Measurements from ENCODE around the gene GLE1. TPM values are rescaled to one million over a fixed set of nuclear protein-coding genes. Genes with fewer than 3 reads are reported as not detected.

The GLE1 gene
- total RNA-seq, 2 experiments from 2014 or later = 46.5 to 47.7 TPM

DNA sequence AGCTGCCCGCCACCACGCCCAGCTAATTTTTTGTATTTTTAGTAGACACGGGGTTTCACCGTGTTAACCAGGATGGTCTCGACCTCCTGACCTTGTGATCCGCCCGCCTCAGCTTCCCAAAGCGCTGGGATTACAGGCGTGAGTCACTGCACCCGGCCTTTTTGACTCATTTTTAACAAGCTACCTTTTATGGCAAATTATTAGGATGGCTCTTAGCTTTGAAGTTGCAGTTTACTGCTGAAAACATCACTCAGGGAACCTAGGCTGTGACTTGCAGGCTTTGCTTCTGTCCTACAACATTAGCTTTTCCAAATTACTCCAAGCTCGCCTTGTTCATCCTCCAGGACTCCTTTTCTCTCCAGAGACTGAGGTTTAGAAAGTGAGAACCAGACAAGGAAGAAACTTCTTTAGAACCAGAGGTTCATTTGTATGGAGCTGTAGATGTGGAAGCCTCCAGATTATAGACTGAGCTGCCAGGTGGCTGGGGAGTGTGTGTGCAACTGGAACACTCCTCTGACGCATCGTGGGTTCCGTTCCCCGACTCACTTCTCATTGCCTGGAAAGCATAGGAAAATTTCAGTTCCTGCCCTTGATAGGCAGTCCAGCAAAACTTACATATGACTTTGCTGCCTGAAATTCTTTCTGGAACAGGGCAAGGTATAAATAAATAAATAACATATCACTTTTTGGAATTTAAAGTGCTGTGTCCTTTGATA is 24.1 kb downstream of the GLE1 start:
- Mint-ChIP-seq H3K36me3 (ENCODE audit: low read depth) (peaks cover 52% of the 10 kb centered on the region), H3K27me3 (ENCODE audit: low read depth) (no peaks in the 10 kb centered on the region), H3K9me3 (ENCODE audit: insufficient read depth) (no peaks in the 10 kb centered on the region), H3K4me1 (ENCODE audit: low read depth) (no peaks in the 10 kb centered on the region), H3K4me3 (no peak overlapping the region), H3K27ac (no peak overlapping the region)
- DNase-seq = no peak
- ChIA-PET CTCF (no interaction called here), POLR2A (interaction anchor here (1.0 kb wide), 1 partner anchor 420 kb away, joined by 3 read pairs; no protein-coding TSS in a partner anchor)
- no peak for ATAC-seq

DNA sequence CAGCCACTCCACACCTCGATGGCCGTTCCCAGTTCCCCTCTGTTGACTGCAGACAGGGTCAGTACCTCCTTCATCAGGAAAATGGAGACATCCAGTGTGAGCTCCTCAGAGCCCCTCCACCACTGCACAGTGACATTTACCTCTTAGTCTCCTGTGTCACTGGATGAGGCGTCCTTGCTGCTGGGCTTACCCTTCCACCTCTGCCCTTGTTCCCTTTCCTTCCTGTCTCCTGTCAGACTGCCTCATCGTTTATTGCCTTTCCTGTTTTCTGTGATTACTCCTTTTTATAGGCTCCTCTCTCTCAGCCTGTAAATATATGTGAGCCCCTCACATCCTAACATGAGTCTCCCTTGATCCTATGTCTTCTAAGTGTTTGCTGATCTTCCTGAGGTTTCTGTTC is 24.7 kb downstream of the GLE1 start:
- Mint-ChIP-seq H3K9me3 (ENCODE audit: insufficient read depth) (no peaks in the 10 kb centered on the region), H3K36me3 (ENCODE audit: low read depth) (peaks cover 56% of the 10 kb centered on the region), H3K27me3 (ENCODE audit: low read depth) (no peaks in the 10 kb centered on the region), H3K4me3 (no peak overlapping the region), H3K4me1 (ENCODE audit: low read depth) (no peaks in the 10 kb centered on the region), H3K27ac (peak overlapping the region; percentile 16)
- ChIA-PET CTCF (no interaction called here), POLR2A (no interaction called here)
- DNase-seq = no peak
- no peak for ATAC-seq

DNA sequence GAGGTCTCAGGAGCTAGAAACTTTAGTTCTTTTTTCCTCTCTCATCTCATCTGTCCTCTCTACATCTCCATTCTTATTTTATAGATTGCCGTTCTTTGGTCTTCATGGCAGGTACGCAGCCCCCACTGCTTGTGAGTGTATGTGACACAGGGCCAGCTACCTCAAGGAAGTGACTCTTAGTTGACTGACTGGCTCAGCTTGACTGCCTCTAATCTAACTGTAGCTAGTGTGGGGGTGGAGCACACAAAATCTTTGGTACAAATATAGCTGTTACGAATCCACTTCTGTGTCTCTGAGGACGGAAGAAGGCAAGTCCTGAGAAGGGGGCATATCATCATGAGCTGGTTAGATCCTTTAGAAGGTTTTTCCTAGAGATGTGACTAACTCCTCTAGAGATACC is 28.1 kb downstream of the GLE1 start:
- Mint-ChIP-seq H3K27me3 (ENCODE audit: low read depth) (no peaks in the 10 kb centered on the region), H3K36me3 (ENCODE audit: low read depth) (peaks cover 51% of the 10 kb centered on the region), H3K9me3 (ENCODE audit: insufficient read depth) (no peaks in the 10 kb centered on the region), H3K4me1 (ENCODE audit: low read depth) (no peaks in the 10 kb centered on the region), H3K27ac (peak overlapping the region; percentile 5), H3K4me3 (no peak overlapping the region)
- ChIA-PET CTCF (interaction anchor here (0.6 to 1.0 kb wide), 2 partner anchors 47 to 112 kb away, joined by 3 read pairs; no protein-coding TSS in a partner anchor), POLR2A (interaction anchor here (3.3 kb wide), 1 partner anchor 20 kb away, joined by 15 read pairs; the partner anchor contains the start of gene SPTAN1)
- ATAC-seq (no peak), DNase-seq (no peak)

DNA sequence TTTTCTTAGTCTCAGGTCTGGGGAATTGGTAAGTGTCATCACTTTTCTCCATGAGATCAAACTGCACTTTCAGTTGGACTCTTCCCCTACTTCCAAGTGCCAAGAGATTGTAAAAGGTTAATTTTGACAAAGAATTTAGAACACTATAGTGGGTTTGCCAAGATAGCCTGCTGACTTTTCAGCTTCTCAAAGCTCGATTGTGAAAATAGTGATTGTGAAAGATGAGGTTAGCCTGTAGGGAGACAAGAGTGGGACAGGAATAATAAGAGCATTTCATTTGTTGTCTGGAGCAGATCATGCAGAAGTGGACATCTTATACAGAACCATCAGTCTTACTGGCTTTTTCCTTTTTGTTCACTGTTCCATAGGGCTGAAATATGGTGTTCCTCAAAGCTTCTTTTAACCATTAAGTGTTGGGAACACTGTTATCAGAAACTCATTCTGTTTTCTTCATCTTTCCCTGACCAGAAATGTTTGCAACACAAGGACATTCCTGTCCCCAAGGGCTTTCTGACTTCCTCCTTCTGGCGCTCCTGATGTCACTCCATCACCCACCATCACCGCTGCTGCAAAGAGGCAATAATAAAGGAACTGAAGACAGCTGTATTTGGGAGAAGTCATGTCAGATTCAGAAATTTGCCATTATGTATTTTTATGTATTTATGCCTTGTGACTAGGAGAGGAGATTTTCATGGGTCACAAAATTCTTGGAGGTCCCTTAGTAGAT is 36.3 kb downstream of the GLE1 start:
- Mint-ChIP-seq H3K27me3 (ENCODE audit: low read depth) (no peaks in the 10 kb centered on the region), H3K9me3 (ENCODE audit: insufficient read depth) (no peaks in the 10 kb centered on the region), H3K4me3 (no peak overlapping the region), H3K4me1 (ENCODE audit: low read depth) (no peaks in the 10 kb centered on the region), H3K27ac (no peak overlapping the region), H3K36me3 (ENCODE audit: low read depth) (peaks cover 54% of the 10 kb centered on the region)
- ChIA-PET POLR2A (interaction anchor here (0.7 kb wide), 1 partner anchor 11 kb away, joined by 3 read pairs; the partner anchor contains the start of gene SPTAN1), CTCF (interaction anchor here (0.7 to 2.9 kb wide), 2 partner anchors 10 to 35 kb away, joined by 3 to 13 read pairs; no protein-coding TSS in a partner anchor)
- DNase-seq (no peak), ATAC-seq (no peak)

DNA sequence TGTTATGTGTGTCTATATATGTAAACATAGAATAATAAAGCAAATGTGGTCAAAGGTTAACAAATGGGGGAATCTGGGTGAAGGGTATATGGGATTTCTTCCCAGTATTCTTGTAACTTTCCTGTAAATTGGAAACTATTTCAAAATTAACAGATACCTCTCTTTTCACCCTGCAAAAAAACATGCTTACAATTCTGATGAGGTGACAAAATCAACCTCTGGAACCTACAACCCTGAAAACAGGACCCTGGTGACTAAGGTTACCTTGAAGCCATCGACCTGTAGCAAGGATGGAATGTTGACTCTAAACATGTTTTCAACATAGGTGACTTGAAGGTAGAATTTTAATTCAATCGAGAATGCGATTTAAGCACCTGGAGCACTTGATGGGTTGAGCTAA is 42.0 kb downstream of the GLE1 start:
- ChIA-PET CTCF (no interaction called here), POLR2A (interaction anchor here (0.6 kb wide), 1 partner anchor 172 kb away, joined by 3 read pairs; no protein-coding TSS in a partner anchor)
- DNase-seq (no peak), ATAC-seq (no peak)
- Mint-ChIP-seq H3K4me1 (ENCODE audit: low read depth) (peaks cover 15% of the 10 kb centered on the region), H3K4me3 (no peak overlapping the region), H3K27ac (no peak overlapping the region), H3K36me3 (ENCODE audit: low read depth) (peaks cover 10% of the 10 kb centered on the region), H3K9me3 (ENCODE audit: insufficient read depth) (no peaks in the 10 kb centered on the region), H3K27me3 (ENCODE audit: low read depth) (no peaks in the 10 kb centered on the region)

DNA sequence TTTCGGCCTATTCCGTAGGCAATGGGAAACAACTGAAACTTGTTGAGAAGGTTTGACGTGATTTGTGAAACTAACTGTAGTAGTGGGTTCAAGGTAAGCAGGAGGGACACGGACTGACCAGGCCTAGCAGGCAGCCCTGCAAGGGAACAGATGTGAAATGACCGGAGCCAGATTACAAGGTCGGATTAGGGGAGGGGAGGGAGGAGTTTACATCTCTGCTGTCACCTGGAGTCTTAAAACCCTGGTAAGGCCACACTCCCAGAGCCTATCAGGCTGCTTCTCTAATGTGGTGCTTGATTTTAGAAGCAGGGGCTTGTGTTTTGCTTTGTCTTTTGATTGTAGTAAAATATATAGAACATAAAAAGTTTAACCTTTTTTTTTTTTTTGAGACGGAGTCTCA is 44.4 kb downstream of the GLE1 start:
- DNase-seq (no peak), ATAC-seq (no peak)
- POLR2A ChIA-PET = no interaction called here
- no peaks in the 10 kb centered on the region for H3K9me3 Mint-ChIP-seq (ENCODE audit: insufficient read depth)
- H3K36me3 Mint-ChIP-seq (ENCODE audit: low read depth) = peaks cover 1% of the 10 kb centered on the region
- no peaks in the 10 kb centered on the region for H3K27me3 Mint-ChIP-seq (ENCODE audit: low read depth)
- H3K4me1 Mint-ChIP-seq (ENCODE audit: low read depth) = peaks cover 20% of the 10 kb centered on the region
- H3K4me3 Mint-ChIP-seq = no peak overlapping the region
- no peak overlapping the region for H3K27ac Mint-ChIP-seq
- CTCF ChIA-PET = no interaction called here

DNA sequence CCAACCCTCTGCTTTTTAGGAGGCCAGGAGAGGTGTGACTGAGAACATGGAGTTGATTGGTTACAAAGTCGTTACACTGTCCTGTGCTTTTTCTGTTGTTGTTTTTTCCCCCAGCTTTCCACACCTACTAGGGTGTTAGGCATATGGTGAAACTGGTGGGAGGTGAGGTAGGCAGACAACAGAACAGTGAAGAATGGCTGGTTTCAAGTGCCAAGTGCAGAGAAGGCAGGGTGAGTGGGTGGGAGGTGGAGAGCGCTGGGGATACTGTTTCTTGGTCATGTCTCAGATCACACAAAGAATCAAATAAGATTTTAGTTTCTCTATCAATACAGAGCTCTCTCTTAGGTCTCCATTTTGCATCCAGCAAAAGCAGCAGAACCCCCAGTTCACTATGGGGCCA is 45.7 kb downstream of the GLE1 start:
- Mint-ChIP-seq H3K27ac (peak overlapping the region; percentile 53), H3K27me3 (ENCODE audit: low read depth) (no peaks in the 10 kb centered on the region), H3K4me1 (ENCODE audit: low read depth) (peaks cover 20% of the 10 kb centered on the region), H3K36me3 (ENCODE audit: low read depth) (no peaks in the 10 kb centered on the region), H3K4me3 (no peak overlapping the region), H3K9me3 (ENCODE audit: insufficient read depth) (no peaks in the 10 kb centered on the region)
- ATAC-seq (no peak), DNase-seq (no peak)
- POLR2A ChIA-PET = interaction anchor here (0.8 to 4.3 kb wide), 8 partner anchors 7 to 189 kb away, joined by 3 to 38 read pairs (median 4); partner anchors contain the start of genes GLE1 and SET
- CTCF ChIA-PET = interaction anchor here (1.3 to 1.6 kb wide), 3 partner anchors 9 to 45 kb away, joined by 3 to 13 read pairs (median 4); no protein-coding TSS in a partner anchor

DNA sequence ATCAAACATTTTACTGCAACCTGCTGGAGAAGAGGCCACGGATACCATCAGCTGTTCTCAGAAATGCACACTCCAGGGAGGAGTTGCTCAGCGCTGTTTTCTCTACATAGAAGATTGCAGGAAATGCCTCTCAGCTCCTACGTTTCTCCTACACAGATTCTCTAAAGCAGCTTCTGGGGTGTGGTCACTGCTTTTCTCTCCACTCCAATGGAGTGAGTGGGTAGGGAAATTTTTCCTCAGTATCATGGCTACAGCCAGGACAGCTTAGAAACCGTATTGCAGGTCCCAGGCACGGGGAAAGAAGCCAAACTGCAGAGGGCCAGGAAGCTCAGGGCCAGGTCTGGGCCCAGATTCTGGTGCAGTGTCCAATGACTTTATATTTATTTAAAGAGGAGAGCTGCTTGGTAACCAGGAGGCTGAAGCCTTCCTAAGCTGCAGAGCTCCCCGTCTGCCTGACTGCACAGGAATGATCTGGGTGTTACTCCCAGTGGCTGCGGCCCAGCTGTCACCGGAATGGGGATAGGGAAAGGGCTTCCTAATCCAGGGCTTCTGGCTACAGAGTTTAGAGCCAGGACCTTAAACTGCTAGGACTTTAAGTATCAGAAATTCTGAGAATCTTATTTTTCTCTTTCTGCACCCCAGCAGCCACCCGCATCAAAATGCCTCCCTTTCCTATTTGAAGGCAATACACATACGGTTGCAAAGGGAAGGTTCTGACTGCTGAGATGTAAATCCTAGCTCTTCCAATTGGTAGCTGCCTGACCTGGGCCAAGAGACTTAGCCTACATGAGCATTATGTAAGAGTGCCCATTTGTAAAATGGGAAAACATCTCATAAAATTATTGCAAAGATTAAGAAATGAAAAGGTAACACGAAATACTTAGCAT is 46.5 kb downstream of the GLE1 start:
- Mint-ChIP-seq H3K27me3 (ENCODE audit: low read depth) (no peaks in the 10 kb centered on the region), H3K9me3 (ENCODE audit: insufficient read depth) (no peaks in the 10 kb centered on the region), H3K4me3 (peak overlapping the region; percentile 94), H3K36me3 (ENCODE audit: low read depth) (no peaks in the 10 kb centered on the region), H3K4me1 (ENCODE audit: low read depth) (peaks cover 20% of the 10 kb centered on the region), H3K27ac (peak overlapping the region; percentile 94)
- DNase-seq (no peak), ATAC-seq (no peak)
- ChIA-PET POLR2A (interaction anchor here (0.7 to 4.3 kb wide), 13 partner anchors 8 to 268 kb away, joined by 3 to 38 read pairs (median 4); partner anchors contain the start of genes ENDOG, GLE1 and SET), CTCF (interaction anchor here (1.3 to 1.6 kb wide), 4 partner anchors 9 to 46 kb away, joined by 3 to 13 read pairs (median 4); no protein-coding TSS in a partner anchor)

DNA sequence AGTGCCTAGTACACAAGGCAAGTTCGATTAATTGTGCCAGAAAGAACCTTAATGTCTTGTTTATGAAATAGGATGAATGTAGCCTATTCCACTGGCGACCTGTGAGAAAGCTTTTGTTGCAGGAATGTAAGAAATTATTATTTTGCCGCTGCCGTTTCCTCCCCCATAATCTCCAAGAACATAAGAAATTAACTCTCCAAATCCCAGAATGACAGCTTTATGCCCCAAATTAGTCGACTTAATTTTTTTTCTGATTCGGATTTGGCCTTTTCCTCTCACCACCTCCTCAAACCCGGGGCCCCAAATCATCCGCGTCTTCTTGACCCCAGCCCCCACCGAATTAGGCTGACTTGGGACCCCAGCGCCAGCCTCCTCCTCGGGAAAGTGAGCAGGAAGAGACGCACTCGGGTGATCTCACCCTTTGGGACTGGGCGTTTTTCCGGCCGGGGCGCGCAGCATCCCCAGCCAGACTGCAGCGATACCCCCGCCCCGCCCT is 47.2 kb downstream of the GLE1 start:
- H3K27ac Mint-ChIP-seq = peak overlapping the region; percentile 94
- DNase-seq (no peak), ATAC-seq (no peak)
- CTCF ChIA-PET = interaction anchor here (1.3 to 1.6 kb wide), 3 partner anchors 8 to 40 kb away, joined by 3 to 13 read pairs (median 4); no protein-coding TSS in a partner anchor
- H3K36me3 Mint-ChIP-seq (ENCODE audit: low read depth) = peaks cover under 1% of the 10 kb centered on the region
- H3K4me1 Mint-ChIP-seq (ENCODE audit: low read depth) = peaks cover 20% of the 10 kb centered on the region
- no peaks in the 10 kb centered on the region for H3K9me3 Mint-ChIP-seq (ENCODE audit: insufficient read depth)
- peak overlapping the region; percentile 94 for H3K4me3 Mint-ChIP-seq
- POLR2A ChIA-PET = interaction anchor here (0.7 to 4.3 kb wide), 15 partner anchors 7 to 267 kb away, joined by 3 to 38 read pairs (median 4); partner anchors contain the start of genes ENDOG, GLE1, SET and ZDHHC12
- no peaks in the 10 kb centered on the region for H3K27me3 Mint-ChIP-seq (ENCODE audit: low read depth)

DNA sequence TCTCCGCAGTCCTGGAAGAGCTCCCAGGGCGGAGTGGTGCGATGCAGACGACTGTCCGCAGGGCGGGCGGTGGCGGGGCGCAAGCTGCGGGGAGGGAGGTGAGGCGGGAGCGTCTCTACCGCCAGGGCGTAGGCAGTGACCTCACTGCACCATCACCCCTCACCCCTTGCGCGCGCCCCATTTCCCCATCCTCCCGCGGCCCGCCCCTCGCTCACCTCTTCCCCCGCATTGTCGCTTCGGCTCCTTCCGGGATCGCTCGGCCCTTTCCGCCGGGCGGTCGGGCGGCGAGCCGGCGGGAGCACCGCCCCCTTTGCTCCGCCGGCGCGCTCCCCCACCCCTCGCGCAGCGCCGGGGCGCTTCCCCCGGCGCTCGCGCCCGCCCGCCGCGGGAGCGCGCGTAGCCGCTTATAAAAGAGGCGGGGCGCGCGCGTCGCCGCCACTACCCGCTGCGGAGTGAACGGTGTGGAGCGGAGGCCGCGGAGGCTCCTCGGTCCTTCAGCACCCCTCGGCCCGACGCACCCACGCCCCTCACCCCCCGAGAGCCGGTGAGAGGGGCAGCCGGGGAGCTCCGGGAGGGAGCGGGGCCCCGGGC is 47.7 kb downstream of the GLE1 start, which contains the start of gene SPTAN1:
Gene SPTAN1 (plus strand): TSS at position 435 of the 591 bp plus-strand sequence. CDS start 14,154 bp downstream, outside the sequence.
- ATAC-seq = peak; percentile 81
- Mint-ChIP-seq H3K4me1 (ENCODE audit: low read depth) (peaks cover 20% of the 10 kb centered on the region), H3K36me3 (ENCODE audit: low read depth) (peaks cover 6% of the 10 kb centered on the region), H3K27me3 (ENCODE audit: low read depth) (no peaks in the 10 kb centered on the region), H3K27ac (peak within 1 kb of the TSS; percentile 94), H3K4me3 (peak within 1 kb of the TSS; percentile 94), H3K9me3 (ENCODE audit: insufficient read depth) (no peaks in the 10 kb centered on the region)
- POLR2A ChIA-PET = interaction anchor here (0.6 to 4.3 kb wide), 26 partner anchors 9 to 266 kb away, joined by 3 to 38 read pairs (median 4); partner anchors contain the start of genes ENDOG, GLE1, URM1 and ZDHHC12
- peak; percentile 96 for DNase-seq
- CTCF ChIA-PET = interaction anchor here (1.1 to 1.3 kb wide), 2 partner anchors 113 to 132 kb away, joined by 3 to 4 read pairs; no protein-coding TSS in a partner anchor

Data from activated CD8-positive, alpha-beta T cell treated with anti-CD3 and anti-CD28 coated beads, Interleukin-2, amount 10 ng/mL, durations not matched to agents 7 days and 5 days (primary cell).